ENCODE results near the gene ULK4. TPM values are rescaled to one million over a fixed set of nuclear protein-coding genes. Genes with fewer than 3 reads are reported as not detected.

The ULK4 gene
- total RNA-seq, 4 donors from 2014 or later = 8.4 to 43.8 (median 20.8) TPM

- H3K36me3 ChIP-seq = no peaks in the 10 kb centered on the region
- no peak for DNase-seq
- H3K9me3 ChIP-seq = no peaks in the 10 kb centered on the region
- no peaks in the 10 kb centered on the region for H3K27me3 ChIP-seq
- no peak overlapping the region for H3K4me3 ChIP-seq
- no peak for TF ChIP-seq CTCF (IDR thresholded peaks at IDR 0.05)
- H3K27ac ChIP-seq = no peak overlapping the region
- H3K4me1 ChIP-seq = no peaks in the 10 kb centered on the region
These were observed 453.7 kb downstream of the ULK4 start for GRCh38 chr3:41508063-41508696.

- no peak overlapping the region for H3K27ac ChIP-seq
- no peaks in the 10 kb centered on the region for H3K9me3 ChIP-seq
- no peak for DNase-seq
- no peaks in the 10 kb centered on the region for H3K4me1 ChIP-seq
- TF ChIP-seq CTCF (IDR thresholded peaks at IDR 0.05) = no peak
- TF ChIP-seq POLR2A (IDR thresholded peaks at IDR 0.05) = no peak
- H3K4me3 ChIP-seq = no peak overlapping the region
- no peaks in the 10 kb centered on the region for H3K27me3 ChIP-seq
- H3K36me3 ChIP-seq = no peaks in the 10 kb centered on the region
These were observed 454.4 kb downstream of the ULK4 start for GRCh38 chr3:41507336-41508062.

GRCh38 chr3:41503998-41504623 lies 457.8 kb downstream of the ULK4 start:
- no peaks in the 10 kb centered on the region for H3K36me3 ChIP-seq
- H3K27me3 ChIP-seq = no peaks in the 10 kb centered on the region
- no peaks in the 10 kb centered on the region for H3K4me1 ChIP-seq
- no peak overlapping the region for H3K4me3 ChIP-seq
- no peak overlapping the region for H3K27ac ChIP-seq
- no peaks in the 10 kb centered on the region for H3K9me3 ChIP-seq
- TF ChIP-seq CTCF (IDR thresholded peaks at IDR 0.05) = no peak
- no peak for TF ChIP-seq POLR2A (IDR thresholded peaks at IDR 0.05)
- no peak for DNase-seq

- Histone ChIP-seq H3K4me1 (no peaks in the 10 kb centered on the region), H3K27me3 (no peaks in the 10 kb centered on the region), H3K27ac (no peak overlapping the region), H3K36me3 (no peaks in the 10 kb centered on the region), H3K9me3 (no peaks in the 10 kb centered on the region), H3K4me3 (no peak overlapping the region)
- DNase-seq = no peak
- TF ChIP-seq POLR2A (IDR thresholded peaks at IDR 0.05) (no peak), CTCF (IDR thresholded peaks at IDR 0.05) (no peak)
These were observed 459.4 kb downstream of the ULK4 start for GRCh38 chr3:41502481-41502880.

GRCh38 chr3:41502023-41502422 lies 459.9 kb downstream of the ULK4 start:
- H3K27ac ChIP-seq = no peak overlapping the region
- TF ChIP-seq POLR2A (IDR thresholded peaks at IDR 0.05) (no peak), CTCF (IDR thresholded peaks at IDR 0.05) (no peak)
- H3K4me3 ChIP-seq = no peak overlapping the region
- H3K4me1 ChIP-seq = no peaks in the 10 kb centered on the region
- no peak for DNase-seq
- no peaks in the 10 kb centered on the region for H3K27me3 ChIP-seq
- no peaks in the 10 kb centered on the region for H3K9me3 ChIP-seq
- H3K36me3 ChIP-seq = no peaks in the 10 kb centered on the region
